Activated naive CD4-positive, alpha-beta T cell treated with anti-CD3 and anti-CD28 coated beads, Interleukin-2, amount 50 U/mL, for 72 hours (primary cell): Measurements from ENCODE around the gene MYLIP. TPM values are rescaled to one million over a fixed set of nuclear protein-coding genes. Genes with fewer than 3 reads are reported as not detected.

Source experiments
- ATAC-seq, 2 donors: fragments of 150-1000 bp; cut with Tn5 transposase; 2 replicates each; pipeline ENCODE4 v1.10.0; 2021; ENCODE audit warnings: mild to moderate bottlenecking in 2 of 2, moderate library complexity in 2 of 2
- DNase-seq, 2 donors: peaks; one replicate each; pipeline ENCODE4 v3.0.0; 2021 to 2022; ENCODE audit warnings: low spot score in 2 of 2
- H3K27ac Mint-ChIP-seq, 2 donors: one replicate each; pipeline ENCODE4 v1.8.0; 2022; ENCODE audit warnings: mild to moderate bottlenecking in 2 of 2, mixed read lengths in 2 of 2
- H3K36me3 Mint-ChIP-seq, 2 donors: one replicate each; pipeline ENCODE4 v1.8.0; 2022; ENCODE audit warnings: mixed read lengths in 2 of 2
- H3K9me3 Mint-ChIP-seq, 2 donors: one replicate each; pipeline ENCODE4 v1.8.0; 2022; ENCODE audit warnings: mixed read lengths in 2 of 2
- total RNA-seq, 2 donors: library from RNA; stranded (reverse); gene quantifications; one replicate each; pipeline ENCODE4 v1.2.3, GENCODE V29; 2022

MYLIP gene
- 10 to 100 TPM in 1 of 2 donors, 1 to 10 TPM in 1; 5.4 to 10.9 TPM for total RNA-seq

DNA sequence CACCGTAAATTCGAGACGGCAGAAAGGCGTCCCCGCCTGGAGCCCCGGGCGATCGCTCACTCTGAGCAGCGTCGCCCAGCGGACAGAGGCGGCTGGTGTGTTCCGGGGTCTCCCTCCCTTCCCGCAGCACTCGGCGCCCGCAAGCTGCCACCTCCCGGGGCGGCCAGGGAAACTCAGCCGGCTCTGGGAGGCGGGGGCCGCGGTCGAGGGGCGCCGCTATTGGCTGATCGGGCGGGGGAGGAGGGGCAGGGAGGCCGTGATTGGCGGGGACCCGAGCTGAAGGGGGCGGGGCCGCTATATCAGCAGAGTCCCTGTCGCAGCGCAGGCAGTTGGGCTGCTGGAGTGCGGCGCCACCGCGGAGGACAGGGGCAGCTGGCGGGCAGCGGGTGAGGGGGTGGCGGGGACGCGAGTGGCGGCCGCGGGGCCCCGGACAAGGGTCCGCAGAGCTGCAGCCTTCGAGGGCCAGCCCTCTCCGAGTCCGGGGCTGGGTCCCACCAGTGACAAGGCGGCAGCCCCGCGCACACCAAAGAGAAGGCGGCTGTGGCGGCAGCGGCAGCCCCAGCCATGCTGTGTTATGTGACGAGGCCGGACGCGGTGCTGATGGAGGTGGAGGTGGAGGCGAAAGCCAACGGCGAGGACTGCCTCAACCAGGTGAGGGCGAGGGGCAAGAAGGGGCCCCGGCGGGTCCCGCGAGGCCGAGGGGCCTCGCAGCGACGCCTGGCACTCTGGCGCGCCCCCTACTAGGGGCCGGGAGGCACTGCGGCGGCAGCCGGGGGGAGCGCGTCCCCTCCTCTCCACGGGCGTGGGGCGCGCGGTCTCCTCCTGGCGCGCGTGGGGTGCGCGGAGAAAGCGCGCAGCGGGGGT, at the start of gene MYLIP:
MYLIP (plus strand) TSS at position 328 of the 864 bp plus-strand sequence; CDS start at position 565, 237 bp downstream.
- DNase-seq, result peak; percentile 95 to 96
- H3K27ac Mint-ChIP-seq, result peak within 1 kb of the TSS; percentile 88 to 98
- ATAC-seq, result peak; percentile 86 to 88
- peaks cover 13 to 20% of the 10 kb centered on the region in 2 donors for H3K36me3 Mint-ChIP-seq
- H3K9me3 Mint-ChIP-seq, result no peaks in the 10 kb centered on the region

DNA sequence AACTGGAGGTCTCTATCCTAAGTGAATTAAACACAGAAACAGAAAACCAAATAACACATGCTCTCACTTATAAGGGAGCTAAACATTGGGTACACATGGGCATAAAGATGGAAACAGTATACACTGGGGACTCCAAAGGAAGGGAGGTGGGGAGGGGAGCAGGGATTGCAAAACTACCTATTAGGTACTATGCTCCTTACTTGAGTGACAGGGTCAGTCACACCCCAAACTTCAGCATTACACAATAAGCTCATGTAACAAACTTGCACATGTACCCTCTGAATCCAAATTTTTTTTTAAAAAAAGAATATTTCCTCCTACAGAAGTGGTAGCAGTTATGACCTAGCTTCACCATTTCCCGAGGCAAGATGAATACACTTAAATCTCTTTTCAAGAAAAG, 49.5 kb upstream of the MYLIP start:
- H3K27ac Mint-ChIP-seq, result no peak overlapping the region
- H3K9me3 Mint-ChIP-seq, result no peaks in the 10 kb centered on the region
- no peaks in the 10 kb centered on the region for H3K36me3 Mint-ChIP-seq
- DNase-seq, result no peak
- ATAC-seq, result no peak

GRCh38 chr6:16080204-16080603, 48.7 kb upstream of the MYLIP start:
- no peak for ATAC-seq
- Mint-ChIP-seq H3K9me3 (no peaks in the 10 kb centered on the region), H3K27ac (no peak overlapping the region), H3K36me3 (no peaks in the 10 kb centered on the region)
- no peak for DNase-seq

- ATAC-seq (no peak), DNase-seq (no peak)
- H3K36me3 Mint-ChIP-seq, result no peaks in the 10 kb centered on the region
- H3K9me3 Mint-ChIP-seq, result no peaks in the 10 kb centered on the region
- no peak overlapping the region for H3K27ac Mint-ChIP-seq
These were observed 47.6 kb upstream of the MYLIP start for GRCh38 chr6:16081326-16081725.

GRCh38 chr6:16082361-16082760, 46.5 kb upstream of the MYLIP start:
- DNase-seq (no peak), ATAC-seq (no peak)
- no peaks in the 10 kb centered on the region for H3K36me3 Mint-ChIP-seq
- H3K27ac Mint-ChIP-seq, result no peak overlapping the region
- no peaks in the 10 kb centered on the region for H3K9me3 Mint-ChIP-seq

DNA sequence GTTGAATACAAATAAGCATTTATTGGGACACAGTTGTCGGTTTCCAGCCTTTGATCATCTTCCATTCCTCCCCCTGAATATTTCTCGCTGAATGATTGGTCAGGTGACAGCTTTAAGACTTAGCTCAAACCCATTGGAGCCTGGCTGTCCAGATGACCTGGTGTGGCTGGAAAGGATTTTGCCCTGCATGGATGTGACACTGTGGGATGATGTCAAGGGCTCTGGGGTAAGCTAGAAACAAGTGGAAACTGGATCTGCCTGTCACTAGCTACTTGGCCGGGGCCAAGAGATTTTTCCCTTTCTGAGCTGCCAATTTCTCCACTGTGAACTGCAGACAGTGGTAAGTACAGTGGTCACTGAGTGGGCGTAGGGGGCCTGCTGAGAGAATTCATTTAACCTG, 41.9 kb upstream of the MYLIP start:
- no peaks in the 10 kb centered on the region for H3K36me3 Mint-ChIP-seq
- H3K27ac Mint-ChIP-seq, result no peak overlapping the region
- ATAC-seq (no peak), DNase-seq (no peak)
- H3K9me3 Mint-ChIP-seq, result no peaks in the 10 kb centered on the region

- DNase-seq, result no peak
- ATAC-seq, result no peak
- no peaks in the 10 kb centered on the region for H3K36me3 Mint-ChIP-seq
- no peak overlapping the region for H3K27ac Mint-ChIP-seq
- no peaks in the 10 kb centered on the region for H3K9me3 Mint-ChIP-seq
These were observed 41.5 kb upstream of the MYLIP start for GRCh38 chr6:16087386-16087785.

GRCh38 chr6:16088409-16088808, 40.5 kb upstream of the MYLIP start:
- no peak overlapping the region for H3K27ac Mint-ChIP-seq
- ATAC-seq, result no peak
- DNase-seq, result no peak
- H3K9me3 Mint-ChIP-seq, result no peaks in the 10 kb centered on the region
- no peaks in the 10 kb centered on the region for H3K36me3 Mint-ChIP-seq

DNA sequence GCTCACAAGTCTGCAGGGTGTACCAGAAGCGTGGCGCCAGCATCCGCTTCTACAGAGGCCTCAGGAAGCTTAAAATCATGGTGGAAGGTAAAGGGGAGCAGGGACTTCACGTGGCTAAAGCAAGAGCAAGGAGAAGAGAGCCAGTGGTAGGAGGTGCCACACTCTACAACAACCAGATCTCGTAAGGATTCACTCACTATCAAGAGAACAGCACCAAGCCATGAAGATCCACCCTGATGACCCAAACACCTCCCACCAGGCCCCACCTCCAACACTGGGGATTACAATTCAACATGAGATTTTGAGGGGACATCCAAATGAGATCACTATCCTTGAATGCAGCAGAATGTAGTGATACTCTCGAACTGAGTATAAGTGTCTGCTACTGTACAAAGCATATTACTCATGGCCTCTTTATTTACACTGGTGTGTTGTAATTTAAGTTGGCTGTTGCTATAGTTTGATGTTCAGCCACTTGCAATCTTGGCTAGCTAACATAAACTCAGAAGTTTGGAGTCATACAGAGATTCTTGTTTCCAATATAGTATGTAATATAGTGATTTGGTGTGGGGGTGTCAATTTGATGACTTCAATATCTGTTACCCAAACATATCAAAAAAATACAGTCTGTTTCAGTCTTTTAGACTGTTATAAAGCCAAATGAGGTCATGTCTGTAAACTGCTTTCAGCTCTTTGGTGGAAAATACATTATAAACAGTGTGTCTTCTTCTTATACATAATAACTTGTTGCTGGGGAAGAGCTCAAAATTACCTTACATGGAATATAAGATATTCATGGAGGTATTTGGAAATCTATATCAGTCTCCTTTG, 39.4 kb upstream of the MYLIP start:
- Mint-ChIP-seq H3K9me3 (no peaks in the 10 kb centered on the region), H3K27ac (peak overlapping the region in 1 of 2 donors; percentile 15), H3K36me3 (no peaks in the 10 kb centered on the region)
- peak; percentile 14 to 96 for ATAC-seq
- DNase-seq, result no peak

- ATAC-seq (no peak), DNase-seq (no peak)
- Mint-ChIP-seq H3K9me3 (no peaks in the 10 kb centered on the region), H3K27ac (no peak overlapping the region), H3K36me3 (no peaks in the 10 kb centered on the region)
These were observed 38.4 kb upstream of the MYLIP start for GRCh38 chr6:16090452-16090851.

GRCh38 chr6:16090920-16091319, 38.0 kb upstream of the MYLIP start:
- Mint-ChIP-seq H3K27ac (no peak overlapping the region), H3K36me3 (no peaks in the 10 kb centered on the region), H3K9me3 (no peaks in the 10 kb centered on the region)
- DNase-seq (no peak), ATAC-seq (no peak)

DNA sequence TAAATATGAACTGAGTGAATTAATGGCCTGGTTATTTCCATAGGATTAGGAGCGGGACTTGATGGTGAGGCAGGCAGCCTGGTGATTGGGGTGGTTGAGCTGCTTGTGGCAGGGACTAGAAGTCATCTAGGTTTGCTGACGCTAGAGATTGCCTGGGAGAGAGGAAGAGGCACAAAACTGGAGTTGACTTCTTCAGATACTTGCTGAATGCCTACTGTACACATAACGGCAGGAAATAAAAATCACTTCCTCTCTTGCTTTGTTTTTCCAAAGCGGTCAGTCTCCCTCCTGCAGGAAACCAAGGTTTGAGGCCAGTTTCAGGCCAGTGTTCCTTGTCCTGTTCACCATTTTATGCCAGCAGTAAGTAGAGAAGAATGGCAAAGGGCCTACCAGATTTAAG, 36.7 kb upstream of the MYLIP start:
- DNase-seq, result no peak
- Mint-ChIP-seq H3K9me3 (peaks cover 0 to 6% of the 10 kb centered on the region in 2 donors), H3K36me3 (peaks cover 0 to 6% of the 10 kb centered on the region in 2 donors), H3K27ac (no peak overlapping the region)
- ATAC-seq, result no peak

GRCh38 chr6:16092990-16093389, 35.9 kb upstream of the MYLIP start:
- no peak overlapping the region for H3K27ac Mint-ChIP-seq
- DNase-seq (no peak), ATAC-seq (no peak)

GRCh38 chr6:16095180-16095579, 33.7 kb upstream of the MYLIP start:
- DNase-seq (no peak), ATAC-seq (peak in 1 of 2 donors; percentile 64)
- Mint-ChIP-seq H3K9me3 (peaks cover 10 to 13% of the 10 kb centered on the region in 2 donors), H3K36me3 (peaks cover 0 to 6% of the 10 kb centered on the region in 2 donors), H3K27ac (no peak overlapping the region)

More at GRCh38 chr6:16092990-16093389, 35.9 kb upstream of the MYLIP start:
- H3K36me3 Mint-ChIP-seq, result peaks cover 0 to 6% of the 10 kb centered on the region in 2 donors
- peaks cover 0 to 6% of the 10 kb centered on the region in 2 donors for H3K9me3 Mint-ChIP-seq

DNA sequence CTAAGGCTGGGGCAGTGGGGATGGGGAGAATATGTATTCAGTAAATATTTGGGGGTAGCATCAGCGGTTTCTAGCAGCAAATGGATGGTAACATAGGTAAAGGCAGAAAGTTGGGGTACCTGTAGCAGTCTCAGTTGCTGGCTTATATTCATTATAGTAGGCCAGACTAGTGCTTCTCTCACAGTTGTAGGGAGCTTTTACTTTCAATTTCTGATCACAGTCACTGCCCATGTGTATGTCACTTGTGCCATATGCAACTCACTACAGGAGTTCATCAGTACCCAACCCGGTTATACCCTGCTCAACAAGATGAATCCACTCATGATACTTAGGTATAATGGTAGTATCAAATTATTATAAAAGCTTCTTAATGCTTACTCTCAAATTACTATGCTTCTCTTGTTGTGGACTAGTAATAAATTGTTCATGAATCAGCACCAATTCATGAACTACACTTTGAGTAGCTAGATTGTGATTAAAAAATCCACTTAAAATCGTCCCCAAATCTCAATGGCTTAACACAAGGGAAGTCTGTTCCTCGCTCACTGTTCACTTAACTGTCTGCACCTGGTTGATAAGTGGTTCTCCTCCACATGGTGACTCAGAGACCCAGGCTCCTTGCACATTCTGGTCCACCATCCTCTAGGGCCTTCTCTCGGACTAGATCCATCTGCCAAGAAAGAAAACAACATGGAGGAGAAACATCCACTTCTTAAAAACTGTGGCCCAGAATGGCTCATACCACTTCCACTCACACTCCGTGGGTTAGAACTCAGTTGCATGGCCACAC, 31.3 kb upstream of the MYLIP start:
- H3K36me3 Mint-ChIP-seq, result peaks cover 11% of the 10 kb centered on the region in 2 donors
- no peak for DNase-seq
- ATAC-seq, result peak in 1 of 2 donors; percentile 76
- no peak overlapping the region for H3K27ac Mint-ChIP-seq
- peaks cover 10 to 27% of the 10 kb centered on the region in 2 donors for H3K9me3 Mint-ChIP-seq

DNA sequence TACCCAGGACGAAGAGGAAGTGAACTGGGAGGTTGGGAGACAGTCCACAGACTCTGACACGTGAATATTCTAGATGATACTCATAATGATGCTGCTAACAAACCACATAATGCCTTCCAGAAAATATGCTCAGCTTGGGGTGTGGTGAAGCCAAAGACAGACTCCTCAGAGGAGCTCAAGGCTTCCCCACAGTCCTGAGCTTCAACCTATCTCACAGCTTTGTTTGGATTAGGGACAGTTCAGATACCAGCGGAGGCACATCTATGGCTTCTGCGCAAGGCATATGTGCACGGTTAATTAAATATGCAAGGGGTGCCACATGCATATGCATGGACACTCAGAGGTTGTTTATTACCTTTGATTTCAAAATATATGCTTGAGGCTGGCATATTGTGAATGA, 30.7 kb upstream of the MYLIP start:
- ATAC-seq, result no peak
- no peak overlapping the region for H3K27ac Mint-ChIP-seq

More for the DNA sequence above, 30.7 kb upstream of the MYLIP start:
- no peak for DNase-seq
- peaks cover 10 to 27% of the 10 kb centered on the region in 2 donors for H3K9me3 Mint-ChIP-seq
- H3K36me3 Mint-ChIP-seq, result peaks cover 11% of the 10 kb centered on the region in 2 donors
